Stomach (tissue), 9 donors: ENCODE measurements around the gene CPZ. TPM values are rescaled to one million over a fixed set of nuclear protein-coding genes. Genes with fewer than 3 reads are reported as not detected.

Experiments
- DNase-seq, 2 donors: peaks; one replicate each; pipeline versions ENCODE4 v3.0.0 to v3.0.0-alpha.2; 2013 to 2019
- H3K27ac ChIP-seq, 5 donors: fragments of 200-600 bp in 4 of 5; sonication (generic) in 4 of 5; one replicate each; pipeline ENCODE4 v1.5.1; 2013 to 2019; ENCODE audit warnings: mild to moderate bottlenecking in 1 of 5, moderate library complexity in 1 of 5
- H3K27me3 ChIP-seq, 3 donors: fragments of 200-600 bp; sonication (generic); one replicate each; pipeline ENCODE4 v1.5.1; 2017 to 2019; ENCODE audit warnings: mixed run types in 1 of 3
- H3K36me3 ChIP-seq, 4 donors: fragments of 200-600 bp; sonication (generic); 1 replicate in 3 of 4; 2 replicates in 1 of 4; pipeline ENCODE4 v1.5.1; 2016 to 2019
- H3K4me1 ChIP-seq, 4 donors: fragments of 200-600 bp; sonication (generic); one replicate each; pipeline ENCODE4 v1.5.1; 2016 to 2019
- H3K4me3 ChIP-seq, 4 donors: fragments of 200-600 bp; sonication (generic) in 3 of 4; one replicate each; pipeline ENCODE4 v1.5.1; 2016 to 2019; ENCODE audit warnings: mild to moderate bottlenecking in 1 of 4
- H3K9me3 ChIP-seq, 4 donors: fragments of 200-600 bp; sonication (generic); one replicate each; pipeline ENCODE4 v1.5.1; 2016 to 2019
- CTCF ChIP-seq, 7 experiments: fragments of 450-650 bp in 4 of 7; fragments of 200-600 bp in 3 of 7; sonication (generic) in 3 of 7; IDR thresholded peaks; one replicate each; pipeline ENCODE4 v1.5.1; 2016 to 2019; ENCODE audit warnings: antibody characterized with exemption in 7 of 7, control low read depth in 2 of 7, mild to moderate bottlenecking in 1 of 7
- EP300 ChIP-seq: sonication (generic); formaldehyde crosslinking; IDR thresholded peaks from one replicate; pipeline ENCODE4 v1.6.1; 2017; ENCODE audit warnings: antibody characterized with exemption
- POLR2A ChIP-seq, 4 donors: fragments of 450-650 bp; IDR thresholded peaks; one replicate each; pipeline ENCODE4 v1.6.1; 2016; ENCODE audit warnings: antibody characterized with exemption in 4 of 4, control low read depth in 2 of 4, mild to moderate bottlenecking in 1 of 4, moderate library complexity in 1 of 4
- POLR2AphosphoS5 ChIP-seq, 3 donors: sonication (generic); formaldehyde crosslinking; IDR thresholded peaks; one replicate each; pipeline ENCODE4 v1.6.1; 2016; ENCODE audit warnings: antibody characterized with exemption in 3 of 3
- WGBS, 5 donors: extraction: QIAGEN DNeasy Blood & Tissue Kit in 3 of 5; methylation state at CpG; one replicate each; pipeline versions ENCODE4 v1.1.5 to v1.1.7; 2013 to 2018; 5-methylcytosine and 5-hydroxymethylcytosine counted together
- intact Hi-C: fragments of 100-400 bp; cut with DNase I; formaldehyde crosslinking; loops from one replicate; pipeline ENCODE4 v1.15.1; 2023; ENCODE audit warnings: low total_unique reads
- polyA plus RNA-seq, 3 donors: library from polyadenylated mRNA; stranded (reverse); fragments of 200-250 nt; gene quantifications; one replicate each; pipeline ENCODE4 v1.2.3, GENCODE V29; 2013
- total RNA-seq, 5 donors: library from RNA; depleted of rRNA; stranded (reverse); fragments of >200 nt; gene quantifications; one replicate each; pipeline versions ENCODE4 v1.1.0 to v1.2.3, GENCODE V29; 2014 to 2016
- donor health status: healthy with polysubstance abuse.
- donor health status: Bipolar disorder and iron deficiency.
- donor health status: healthy.

Gene CPZ
- total and polyA plus RNA-seq, 8 donors = 0.25 to 13.2 (median 3.3) TPM; not detected in 2

DNA sequence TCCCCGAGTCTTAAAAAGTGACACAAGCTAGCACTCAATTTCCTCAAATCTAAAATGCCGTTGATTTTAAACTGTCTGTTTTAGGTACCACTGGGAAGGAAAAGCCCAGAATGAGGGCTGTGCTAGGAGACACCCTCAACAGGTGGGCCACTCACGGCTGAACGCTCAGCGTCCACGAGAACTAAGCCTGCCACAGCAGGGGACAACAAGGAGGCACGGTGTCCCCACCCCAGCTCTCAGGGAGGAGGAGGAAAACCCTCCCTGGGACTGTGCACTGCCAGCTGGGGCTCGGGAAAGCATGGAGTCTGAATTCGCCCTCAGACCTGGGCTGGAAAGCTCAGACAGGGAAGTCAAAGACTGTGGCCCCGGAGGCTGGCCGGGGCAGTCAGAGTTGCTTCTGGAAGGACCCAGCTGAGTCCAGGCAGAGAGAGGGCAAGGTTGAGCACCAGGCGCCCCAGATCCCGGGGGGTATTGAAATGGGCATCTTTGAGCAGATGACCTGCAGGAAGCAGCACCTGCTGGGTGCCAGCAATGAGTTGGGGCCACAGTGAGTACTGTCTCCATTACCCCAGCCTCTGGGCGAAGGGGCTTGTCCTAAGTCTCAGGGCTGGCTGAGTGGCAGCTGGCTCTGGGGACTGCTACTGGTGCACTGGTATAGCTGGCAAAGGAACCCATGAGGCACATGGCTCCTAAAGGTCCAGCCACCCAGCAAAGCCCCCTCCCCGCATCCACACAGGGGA lies 769 bp upstream of the CPZ start:
- Histone ChIP-seq H3K27me3 (peaks cover 25 to 81% (median 43%) of the 10 kb centered on the region in 3 donors), H3K4me3 (no peak overlapping the region), H3K27ac (no peak overlapping the region), H3K4me1 (peaks cover 0 to 26% (median 12%) of the 10 kb centered on the region in 4 donors), H3K9me3 (no peaks in the 10 kb centered on the region), H3K36me3 (no peaks in the 10 kb centered on the region)
- DNase-seq = no peak
- 58 to 75% (median 63%) methylated on average over 11 to 15 of the region's 15 CpGs for WGBS, 5 donors
- TF ChIP-seq EP300 = no peak
- intact Hi-C loops = loop anchor here (5.0 kb wide), 1 partner anchor 119 kb away; no protein-coding TSS in a partner anchor

GRCh38 chr4:8593264-8594096 lies 915 bp downstream of the CPZ start:
- intact Hi-C loops = loop anchor here (5.0 kb wide), 1 partner anchor 121 kb away; no protein-coding TSS in a partner anchor
- TF ChIP-seq CTCF (IDR thresholded peaks at IDR 0.05) = no peak
- TF ChIP-seq EP300 = no peak
- no peak for TF ChIP-seq POLR2A (IDR thresholded peaks at IDR 0.05)
- TF ChIP-seq POLR2AphosphoS5 (IDR thresholded peaks at IDR 0.05) = no peak
- no peak for DNase-seq
- WGBS, 5 donors = 20 to 37% (median 24%) methylated on average over 15 to 24 of the region's 24 CpGs
- H3K36me3 ChIP-seq = no peaks in the 10 kb centered on the region
- H3K9me3 ChIP-seq = no peaks in the 10 kb centered on the region
- H3K27ac ChIP-seq = no peak overlapping the region
- H3K4me1 ChIP-seq = peaks cover 0 to 26% (median 12%) of the 10 kb centered on the region in 4 donors
- H3K4me3 ChIP-seq = peak overlapping the region in 3 of 4 donors; percentile 11 to 22 (median 17)
- H3K27me3 ChIP-seq = peaks cover 21 to 69% (median 36%) of the 10 kb centered on the region in 3 donors

GRCh38 chr4:8594097-8595038 lies 1.8 kb downstream of the CPZ start:
- intact Hi-C loops = loop anchor here (5.0 kb wide), 1 partner anchor 122 kb away; no protein-coding TSS in a partner anchor
- H3K36me3 ChIP-seq = no peaks in the 10 kb centered on the region
- no peak overlapping the region for H3K27ac ChIP-seq
- 45 to 55% (median 51%) methylated on average over 23 to 24 of the region's 24 CpGs for WGBS, 5 donors
- peak in 5 of 7 experiments; percentile 26 to 66 (median 48) for TF ChIP-seq CTCF (IDR thresholded peaks at IDR 0.05)
- no peak for TF ChIP-seq POLR2AphosphoS5 (IDR thresholded peaks at IDR 0.05)
- DNase-seq = peak; percentile 58 to 87
- H3K4me3 ChIP-seq = no peak overlapping the region
- no peaks in the 10 kb centered on the region for H3K9me3 ChIP-seq
- peaks cover 0 to 26% (median 12%) of the 10 kb centered on the region in 4 donors for H3K4me1 ChIP-seq
- H3K27me3 ChIP-seq = peaks cover 21 to 68% (median 36%) of the 10 kb centered on the region in 3 donors

DNA sequence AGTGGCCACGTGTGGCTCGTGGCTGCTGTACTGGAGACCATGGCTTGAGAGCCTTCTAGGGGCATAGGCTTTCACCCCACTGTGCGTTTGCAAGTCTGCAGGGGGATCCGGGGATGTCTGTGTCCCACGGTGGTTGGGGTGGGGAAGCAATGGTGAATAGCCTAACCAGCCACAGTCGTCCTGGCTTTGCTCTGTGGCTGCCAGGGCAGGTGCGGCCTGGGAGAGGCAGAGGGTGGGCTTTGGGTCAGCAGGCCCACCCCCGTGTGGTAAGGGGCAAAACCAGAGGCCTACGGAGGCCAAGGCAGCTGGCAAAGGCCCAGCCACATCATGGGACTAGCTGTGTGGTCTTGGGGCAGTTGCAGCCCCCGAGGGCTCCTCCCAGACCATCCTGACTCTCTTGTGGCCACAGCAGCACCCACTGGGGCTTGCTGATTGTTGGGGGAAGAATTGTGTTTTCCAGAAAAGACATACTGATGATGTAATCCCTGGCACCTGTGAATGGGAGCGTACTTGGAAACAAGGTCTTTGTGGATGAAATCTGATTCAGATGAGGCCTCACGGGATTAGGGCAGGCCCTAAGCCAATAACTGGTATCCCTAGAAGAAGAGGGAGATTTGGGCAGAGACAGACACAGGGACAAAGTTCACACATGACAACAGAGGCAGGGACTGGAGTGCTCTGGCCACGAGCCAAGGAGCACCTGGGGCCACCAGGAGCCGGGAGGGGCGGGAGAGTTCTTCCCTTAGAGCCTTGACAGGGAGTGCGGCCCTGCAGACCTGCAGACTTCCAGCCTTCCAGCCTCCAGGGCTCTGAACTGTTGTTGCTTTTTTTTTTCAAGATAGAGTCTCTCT lies 2.9 kb downstream of the CPZ start:
- peaks cover 21 to 68% (median 36%) of the 10 kb centered on the region in 3 donors for H3K27me3 ChIP-seq
- intact Hi-C loops = no loop called here
- DNase-seq = no peak
- H3K9me3 ChIP-seq = no peaks in the 10 kb centered on the region
- WGBS, 5 donors = 54 to 63% (median 55%) methylated on average over 14 to 16 of the region's 16 CpGs
- peaks cover 0 to 26% (median 12%) of the 10 kb centered on the region in 4 donors for H3K4me1 ChIP-seq
- H3K27ac ChIP-seq = no peak overlapping the region
- H3K4me3 ChIP-seq = no peak overlapping the region
- no peak for TF ChIP-seq POLR2A (IDR thresholded peaks at IDR 0.05)
- no peaks in the 10 kb centered on the region for H3K36me3 ChIP-seq
